ENCODE measurements around the gene SCARF2.
"Not testable (repeated sequence)": the region's sequence is repeated elsewhere in the genome, so short reads cannot be mapped to it uniquely, and the experiment has no call there.

Gene SCARF2

DNA sequence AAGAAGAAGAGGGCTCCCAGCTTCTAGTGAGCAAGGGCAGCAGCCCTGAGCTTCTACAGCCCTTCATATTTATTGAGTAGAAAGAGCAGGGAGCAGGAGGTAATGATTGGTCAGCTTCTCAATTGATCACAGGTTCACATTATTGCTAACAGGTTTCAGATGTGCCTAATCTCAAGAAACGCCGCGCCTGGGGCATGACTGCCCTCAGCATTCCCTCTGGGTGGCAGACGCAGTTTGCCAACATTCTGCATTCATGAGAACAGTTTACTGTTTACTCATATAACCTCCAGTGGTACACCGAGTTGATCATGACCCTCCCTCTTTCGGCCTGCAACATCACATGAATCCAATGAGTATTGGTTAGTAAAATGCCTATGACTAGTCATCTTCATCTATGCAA, 48.3 kb downstream of the SCARF2 start:
- in situ Hi-C loops (cut with MboI; ENCODE audit: low pct_unique_long_range_greater_than_20kb, low sequenced_read_pairs), result no loop called here
- DNase-seq, result no peak

DNA sequence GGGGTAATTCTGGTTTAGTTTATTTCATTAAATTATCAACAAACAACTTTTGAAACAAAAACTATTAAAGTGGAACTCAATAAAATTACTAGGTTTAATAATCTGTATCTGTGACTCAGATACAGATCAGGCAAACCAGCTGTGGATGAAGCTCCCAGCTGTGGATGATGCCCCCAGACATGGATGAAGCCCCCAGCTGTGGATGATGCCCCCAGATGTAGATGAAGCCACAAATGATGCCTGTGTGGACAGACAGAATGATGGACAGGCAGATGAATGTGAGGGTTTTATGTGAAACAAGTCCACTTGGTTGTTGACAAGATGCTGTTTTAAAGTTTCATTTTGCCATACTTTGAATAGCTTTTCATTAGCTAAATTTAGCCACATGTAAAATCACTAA, 49.4 kb downstream of the SCARF2 start:
- DNase-seq, result no peak
- in situ Hi-C loops (cut with MboI; ENCODE audit: low pct_unique_long_range_greater_than_20kb, low sequenced_read_pairs), result no loop called here

DNA sequence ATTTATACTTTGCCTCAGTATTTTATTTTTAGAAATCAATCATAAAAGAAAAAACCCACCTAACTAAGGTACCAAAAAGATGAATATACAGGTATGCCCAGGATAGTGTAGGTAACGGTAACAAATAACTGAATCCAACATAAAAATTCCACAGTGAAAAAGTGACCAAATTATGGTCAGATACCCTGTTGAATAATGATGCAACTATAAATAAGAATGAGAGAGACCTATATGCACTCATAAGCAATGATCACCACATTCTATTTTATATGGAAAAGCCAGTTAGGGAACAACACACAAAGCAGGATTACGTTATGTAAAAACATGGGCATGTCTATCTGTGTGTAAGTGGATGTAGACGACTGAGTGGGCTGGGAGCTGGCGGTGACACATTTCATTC, 50.7 kb downstream of the SCARF2 start:
- no peak for DNase-seq
- in situ Hi-C loops (cut with MboI; ENCODE audit: low pct_unique_long_range_greater_than_20kb, low sequenced_read_pairs), result no loop called here

DNA sequence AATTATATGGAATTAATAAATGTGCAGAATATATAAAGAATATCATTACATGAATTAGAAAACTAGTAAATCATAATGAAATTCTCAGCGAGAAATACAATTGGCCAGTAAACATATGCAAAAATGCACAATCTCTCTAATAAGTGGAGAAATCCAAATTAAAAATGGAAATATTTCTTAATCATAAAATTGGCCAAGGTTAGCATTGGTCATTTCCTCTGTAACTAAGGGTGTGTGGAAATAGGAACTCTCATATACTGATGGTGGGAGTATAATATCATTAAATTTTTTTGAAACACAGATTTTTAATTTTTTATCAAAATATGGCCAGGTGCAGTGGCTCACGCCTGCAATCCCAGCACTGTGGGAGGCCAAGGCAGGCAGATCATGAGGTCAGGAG, 51.3 kb downstream of the SCARF2 start:
- no peak for DNase-seq
- in situ Hi-C loops (cut with MboI; ENCODE audit: low pct_unique_long_range_greater_than_20kb, low sequenced_read_pairs), result no loop called here

DNA sequence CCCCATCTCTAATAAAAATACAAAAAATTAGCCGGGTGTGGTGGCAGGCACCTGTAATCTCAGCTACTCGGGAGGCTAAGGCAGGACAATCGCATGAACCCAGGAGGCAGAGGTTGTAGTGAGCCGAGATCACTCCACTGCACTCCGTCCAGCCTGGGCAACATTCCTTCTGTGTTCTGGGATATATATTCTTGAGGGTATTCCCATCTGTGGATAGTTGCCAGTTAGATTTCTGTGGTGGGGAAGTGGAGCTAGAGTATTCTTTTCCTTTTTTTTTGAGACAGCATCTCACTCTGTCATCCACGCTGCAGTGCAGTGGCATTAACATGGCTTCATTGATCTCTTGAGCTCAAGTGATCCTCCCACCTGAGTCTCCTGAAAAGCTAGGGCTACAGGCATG, 52.8 kb downstream of the SCARF2 start:
- no peak for DNase-seq
- in situ Hi-C loops (cut with MboI; ENCODE audit: low pct_unique_long_range_greater_than_20kb, low sequenced_read_pairs), result no loop called here

DNA sequence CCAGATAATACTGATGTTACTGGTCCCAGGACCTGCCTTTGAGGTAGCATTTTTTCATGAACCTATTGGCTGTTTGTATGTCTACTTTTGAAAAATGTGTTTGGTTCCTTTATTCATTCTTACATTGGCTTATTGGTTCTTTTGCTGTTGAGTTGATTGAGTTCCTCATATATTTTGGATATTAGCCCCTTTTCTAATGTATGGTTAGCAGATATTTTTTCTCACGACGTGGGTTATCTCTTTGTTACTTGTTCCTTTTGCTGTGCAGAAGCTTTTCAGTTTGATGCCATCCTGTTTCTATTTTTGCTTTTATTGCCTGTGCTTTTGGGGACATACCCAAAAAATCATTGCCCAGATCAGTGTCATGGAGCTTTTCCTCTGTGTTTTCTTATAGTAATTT, 53.5 kb downstream of the SCARF2 start:
- in situ Hi-C loops (cut with MboI; ENCODE audit: low pct_unique_long_range_greater_than_20kb, low sequenced_read_pairs), result no loop called here
- no peak for DNase-seq

DNA sequence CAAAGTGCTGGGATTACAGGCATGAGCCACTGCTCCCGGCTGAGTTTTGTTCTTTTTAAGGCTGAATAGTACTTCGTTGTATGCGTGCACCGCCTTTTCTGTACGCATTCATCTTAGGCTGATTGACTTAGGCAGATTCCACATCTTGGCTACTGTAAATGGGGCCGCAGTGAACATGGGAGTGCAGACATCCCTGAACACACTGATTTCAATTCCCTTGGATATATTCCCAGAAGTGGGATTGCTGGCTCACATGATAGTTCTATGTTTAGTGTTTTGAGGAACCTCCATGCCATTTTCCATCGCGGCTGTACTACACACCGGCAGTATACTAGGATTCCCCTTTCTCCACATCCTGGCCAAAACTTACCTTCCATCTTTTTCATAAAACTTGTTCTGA, 54.1 kb downstream of the SCARF2 start:
- no peak for DNase-seq
- in situ Hi-C loops (cut with MboI; ENCODE audit: low pct_unique_long_range_greater_than_20kb, low sequenced_read_pairs), result no loop called here

DNA sequence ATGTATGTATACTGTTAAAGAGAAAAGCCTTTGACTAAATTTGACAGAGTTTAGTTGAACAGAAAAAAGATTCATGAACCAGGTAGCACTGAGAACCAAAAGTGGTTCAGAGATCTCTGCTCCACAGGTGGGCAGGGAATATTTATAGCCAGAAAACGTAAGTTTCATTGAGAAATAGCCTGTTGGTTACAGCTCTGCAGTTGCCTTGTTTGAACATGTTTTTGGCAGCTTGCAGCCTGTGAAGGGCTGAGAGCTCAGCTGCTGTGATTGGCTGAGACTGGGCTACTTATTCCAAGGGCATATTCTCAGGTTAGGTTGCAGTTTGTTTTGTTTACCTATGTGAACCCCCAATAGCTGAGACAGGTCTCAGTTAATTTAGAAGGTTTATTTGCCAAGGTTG, 57.1 kb downstream of the SCARF2 start:
- in situ Hi-C loops (cut with MboI; ENCODE audit: low pct_unique_long_range_greater_than_20kb, low sequenced_read_pairs), result no loop called here
- DNase-seq, result no peak

DNA sequence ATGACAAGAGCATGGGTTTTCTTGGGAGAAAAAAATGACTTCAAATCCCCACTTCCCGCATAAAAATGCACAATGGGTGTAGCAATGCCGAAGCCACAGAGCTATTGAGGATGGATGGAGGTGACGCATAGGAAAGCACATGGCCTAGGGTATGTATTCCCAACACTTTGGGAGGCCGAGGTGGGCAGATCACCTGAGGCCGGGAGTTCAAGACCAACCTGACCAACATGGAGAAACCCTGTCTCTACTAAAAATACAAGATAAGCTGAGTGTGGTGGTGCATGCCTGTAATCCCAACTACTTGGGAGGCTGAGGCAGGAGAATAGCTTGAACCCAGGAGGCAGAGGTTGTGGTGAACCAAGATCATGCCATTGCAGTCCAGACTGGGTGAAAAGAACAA, 58.9 kb downstream of the SCARF2 start:
- in situ Hi-C loops (cut with MboI; ENCODE audit: low pct_unique_long_range_greater_than_20kb, low sequenced_read_pairs); DNase-seq: not testable (repeated sequence)

DNA sequence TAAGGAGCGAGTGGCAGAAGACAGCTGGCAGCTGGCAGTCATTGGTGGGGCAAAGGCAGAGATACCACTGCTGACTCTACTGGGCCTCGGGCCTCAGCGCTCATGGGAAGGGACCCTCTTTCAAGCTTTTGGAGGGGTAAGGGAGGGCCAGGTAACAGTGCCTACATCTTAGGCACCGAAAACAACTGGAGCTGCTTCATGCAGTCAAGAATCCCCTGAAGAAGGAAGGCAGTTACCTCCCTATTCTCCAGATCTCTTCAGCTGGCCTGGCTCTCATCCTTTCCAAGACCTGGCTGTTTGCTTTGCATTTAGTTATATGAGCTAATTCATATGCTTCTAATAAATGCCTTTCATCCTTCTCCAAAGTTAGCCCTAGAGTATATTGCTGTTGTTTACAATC, 59.5 kb downstream of the SCARF2 start:
- no peak for DNase-seq
- in situ Hi-C loops (cut with MboI; ENCODE audit: low pct_unique_long_range_greater_than_20kb, low sequenced_read_pairs), result no loop called here

DNA sequence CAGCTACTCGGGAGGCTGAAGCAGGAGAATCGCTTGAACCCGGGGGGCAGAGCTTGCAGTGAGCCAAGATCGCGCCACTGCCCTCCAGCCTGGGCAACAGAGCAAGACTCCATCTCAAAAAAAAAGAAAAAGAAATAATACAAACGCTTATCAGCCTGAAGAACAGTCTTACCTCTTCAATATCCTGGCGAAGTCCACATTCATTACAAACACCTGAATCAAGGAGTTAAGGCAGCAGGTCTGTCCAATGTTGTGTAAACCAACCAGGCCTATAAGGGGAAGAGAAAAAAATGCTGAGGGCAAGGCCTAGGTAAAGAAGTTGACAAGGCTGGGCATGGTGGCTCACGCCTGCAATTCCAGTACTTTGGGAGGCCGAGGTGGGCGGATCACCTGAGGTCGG, 60.6 kb downstream of the SCARF2 start:
- DNase-seq; in situ Hi-C loops (cut with MboI; ENCODE audit: low pct_unique_long_range_greater_than_20kb, low sequenced_read_pairs): not testable (repeated sequence)

DNA sequence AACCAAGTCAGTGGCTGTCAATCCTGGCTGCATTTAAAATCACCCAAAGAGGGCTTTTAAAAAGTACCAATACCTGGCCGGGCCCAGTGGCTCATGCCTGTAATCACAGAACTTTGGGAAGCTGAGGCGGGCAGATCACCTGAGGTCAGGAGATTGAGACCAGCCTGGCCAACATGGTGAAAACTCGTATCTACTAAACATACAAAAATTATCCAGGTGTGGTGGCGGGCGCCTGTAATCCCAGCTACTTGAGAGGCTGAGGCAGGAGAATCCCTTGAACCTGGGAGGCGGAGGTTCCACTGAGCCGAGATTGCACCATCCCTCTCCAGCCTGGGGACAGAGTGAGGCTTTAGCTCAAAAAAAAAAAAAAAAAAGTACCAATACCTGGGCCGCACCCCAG, 61.3 kb downstream of the SCARF2 start:
- DNase-seq; in situ Hi-C loops (cut with MboI; ENCODE audit: low pct_unique_long_range_greater_than_20kb, low sequenced_read_pairs): not testable (repeated sequence)
